HepG2 (cell line): ENCODE data around the gene TPGS1. TPM values are rescaled to one million over a fixed set of nuclear protein-coding genes. Genes with fewer than 3 reads are reported as not detected.

Source experiments
- ARNT ChIP-seq: fragments of 450-650 bp; IDR thresholded peaks from 2 replicates; pipeline ENCODE4 v1.6.1; 2017
- FOXC1 ChIP-seq: sonication (generic); formaldehyde crosslinking; IDR thresholded peaks from 2 replicates; pipeline ENCODE4 v1.8.0; 2022; ENCODE audit warnings: mild to moderate bottlenecking, missing genetic modification reagents, borderline replicate concordance
- MTA3 ChIP-seq: sonication (generic); formaldehyde crosslinking; IDR thresholded peaks from 2 replicates; pipeline ENCODE4 v1.4.0; 2020; ENCODE audit warnings: missing genetic modification reagents
- POLR2A ChIP-seq, 2 experiments: IDR thresholded peaks; 2 replicates each; pipeline ENCODE4 v1.6.1; 2011; ENCODE audit warnings: low read depth in 2 of 2, low read length in 2 of 2, mild to moderate bottlenecking in 1 of 2, moderate library complexity in 1 of 2; ENCODE audit not compliant: insufficient read depth in 1 of 2
- RNF2 ChIP-seq: fragments of 450-650 bp; conservative IDR thresholded peaks from 2 replicates; pipeline ENCODE4 v1.6.1; 2016; ENCODE audit warnings: low read depth
- SAP130 ChIP-seq: IDR thresholded peaks from 2 replicates; pipeline ENCODE4 v1.6.1; 2016; ENCODE audit warnings: low read depth
- SP4 ChIP-seq: sonication (generic); formaldehyde crosslinking; IDR thresholded peaks from 2 replicates; pipeline ENCODE4 v1.8.1; 2023; ENCODE audit warnings: mild to moderate bottlenecking, missing genetic modification reagents
- ZBTB3 ChIP-seq: sonication (generic); formaldehyde crosslinking; IDR thresholded peaks from 2 replicates; pipeline ENCODE4 v1.4.0; 2020; ENCODE audit warnings: low read depth, mild to moderate bottlenecking, moderate library complexity, missing genetic modification reagents, borderline replicate concordance
- ZKSCAN1 ChIP-seq: fragments of 150-350 bp; IDR thresholded peaks from 2 replicates; pipeline ENCODE4 v1.6.1; 2014; ENCODE audit warnings: low read length
- ZNF331 ChIP-seq: sonication (generic); formaldehyde crosslinking; IDR thresholded peaks from 2 replicates; pipeline ENCODE4 v1.4.0; 2020; ENCODE audit warnings: missing genetic modification reagents
- polyA plus RNA-seq, 8 experiments: library from polyadenylated mRNA; depleted of rRNA in 3 of 8; stranded (reverse) in 7 of 8; unstranded in 1 of 8; fragments of >200 nt; fragmentation: Illumina TruSeq in 4 of 8; extraction: Trizol in 4 of 8; gene quantifications; 2 replicates each; pipeline versions ENCODE4 v1.2.1 to v1.2.3, GENCODE V29; 2011 to 2016; ENCODE audit warnings: low read depth in 4 of 8, missing spikeins in 1 of 8, mixed read lengths in 1 of 8; ENCODE audit not compliant: insufficient read depth in 1 of 8
- total RNA-seq, 5 experiments: library from RNA; depleted of rRNA; stranded (reverse); fragments of >200 nt; fragmentation: Illumina TruSeq; extraction: Trizol; gene quantifications; 2 replicates each; pipeline ENCODE4 v1.2.3, GENCODE V29; 2016; ENCODE audit warnings: low read depth in 1 of 5
- TF ChIP-seq, protein P1 (sequence below): sonication (generic); formaldehyde crosslinking; IDR thresholded peaks from 2 replicates; pipeline ENCODE4 v1.5.1; 2020; ENCODE audit warnings: mild to moderate bottlenecking, moderate library complexity, missing genetic modification reagents
- TF ChIP-seq, protein P2 (sequence below): sonication (generic); formaldehyde crosslinking; IDR thresholded peaks from 2 replicates; pipeline ENCODE4 v1.4.0; 2020; ENCODE audit warnings: low read depth, mild to moderate bottlenecking, missing genetic modification reagents
- TF ChIP-seq, protein P3 (sequence below): sonication (generic); formaldehyde crosslinking; IDR thresholded peaks from 2 replicates; pipeline ENCODE4 v1.5.0; 2020; ENCODE audit warnings: mild to moderate bottlenecking, missing genetic modification reagents, borderline replicate concordance
- TF ChIP-seq, protein P4 (sequence below): sonication (generic); formaldehyde crosslinking; IDR thresholded peaks from 2 replicates; pipeline ENCODE4 v1.4.0; 2020; ENCODE audit warnings: missing genetic modification reagents, mild to moderate bottlenecking, borderline replicate concordance
- TF ChIP-seq, protein P5 (sequence below): sonication (generic); formaldehyde crosslinking; IDR thresholded peaks from 2 replicates; pipeline ENCODE4 v1.8.0; 2022; ENCODE audit warnings: missing genetic modification reagents, mild to moderate bottlenecking, moderate library complexity, borderline replicate concordance
- TF ChIP-seq, protein P6 (sequence below): sonication (generic); formaldehyde crosslinking; IDR thresholded peaks from 2 replicates; pipeline ENCODE4 v1.5.0; 2020; ENCODE audit warnings: mild to moderate bottlenecking, missing genetic modification reagents

The TPGS1 gene
- total and polyA plus RNA-seq, 2 of the 13 experiments (the other 11 are each of a cell fraction or from before 2014, with no cell fraction given) = 1.1 to 6.2 TPM

DNA sequence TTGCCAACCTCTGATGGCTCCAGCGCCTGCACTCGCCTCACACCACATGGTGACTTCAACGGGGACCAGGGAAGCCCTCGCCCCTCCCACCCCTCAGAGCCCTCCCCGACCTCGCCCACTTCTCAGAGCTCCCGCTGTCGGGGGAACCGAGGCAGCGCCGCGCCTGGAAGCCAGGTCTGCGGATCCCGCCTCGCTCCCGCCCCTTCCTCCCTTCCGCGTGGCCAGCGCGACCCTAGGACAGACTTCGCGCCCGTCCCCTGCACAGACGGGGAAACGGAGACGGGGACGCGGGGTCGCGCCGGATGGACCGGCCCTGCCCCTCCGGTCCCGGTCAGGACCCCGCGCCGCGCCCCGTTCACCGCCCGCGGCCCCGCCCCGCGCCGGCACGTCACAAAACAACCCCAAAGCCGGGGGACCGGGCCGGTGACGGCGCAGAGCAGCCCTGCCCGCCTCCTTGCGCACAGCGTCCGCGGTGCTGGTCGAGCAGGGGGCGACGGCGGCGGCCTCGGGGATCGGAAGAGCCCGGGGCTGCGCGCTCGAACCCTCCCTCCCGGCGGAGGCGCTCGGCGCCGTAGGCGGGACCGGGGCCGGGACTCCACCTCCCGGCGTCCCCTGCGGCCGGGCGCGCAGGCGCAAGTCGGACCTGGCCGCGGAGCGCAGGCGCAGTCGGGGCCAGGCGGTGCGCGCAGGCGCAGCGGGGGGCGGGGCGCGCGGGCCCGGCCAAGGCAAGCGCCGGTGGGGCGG, 23.9 kb downstream of the TPGS1 start (continued):
- TF ChIP-seq, protein P1, sequence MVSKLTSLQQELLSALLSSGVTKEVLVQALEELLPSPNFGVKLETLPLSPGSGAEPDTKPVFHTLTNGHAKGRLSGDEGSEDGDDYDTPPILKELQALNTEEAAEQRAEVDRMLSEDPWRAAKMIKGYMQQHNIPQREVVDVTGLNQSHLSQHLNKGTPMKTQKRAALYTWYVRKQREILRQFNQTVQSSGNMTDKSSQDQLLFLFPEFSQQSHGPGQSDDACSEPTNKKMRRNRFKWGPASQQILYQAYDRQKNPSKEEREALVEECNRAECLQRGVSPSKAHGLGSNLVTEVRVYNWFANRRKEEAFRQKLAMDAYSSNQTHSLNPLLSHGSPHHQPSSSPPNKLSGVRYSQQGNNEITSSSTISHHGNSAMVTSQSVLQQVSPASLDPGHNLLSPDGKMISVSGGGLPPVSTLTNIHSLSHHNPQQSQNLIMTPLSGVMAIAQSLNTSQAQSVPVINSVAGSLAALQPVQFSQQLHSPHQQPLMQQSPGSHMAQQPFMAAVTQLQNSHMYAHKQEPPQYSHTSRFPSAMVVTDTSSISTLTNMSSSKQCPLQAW (CRISPR knock-in tag) = peak; percentile 51; the same call in 1 of the 2 replicates
- TF ChIP-seq POLR2A (IDR thresholded peaks at IDR 0.05; ENCODE audit: insufficient read depth in 1 of 2, low read depth in 2 of 2, low read length in 2 of 2) = peak; percentile 39 to 78
- TF ChIP-seq, protein P2, sequence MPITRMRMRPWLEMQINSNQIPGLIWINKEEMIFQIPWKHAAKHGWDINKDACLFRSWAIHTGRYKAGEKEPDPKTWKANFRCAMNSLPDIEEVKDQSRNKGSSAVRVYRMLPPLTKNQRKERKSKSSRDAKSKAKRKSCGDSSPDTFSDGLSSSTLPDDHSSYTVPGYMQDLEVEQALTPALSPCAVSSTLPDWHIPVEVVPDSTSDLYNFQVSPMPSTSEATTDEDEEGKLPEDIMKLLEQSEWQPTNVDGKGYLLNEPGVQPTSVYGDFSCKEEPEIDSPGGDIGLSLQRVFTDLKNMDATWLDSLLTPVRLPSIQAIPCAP (CRISPR knock-in tag) = no peak
- TF ChIP-seq, protein P3, sequence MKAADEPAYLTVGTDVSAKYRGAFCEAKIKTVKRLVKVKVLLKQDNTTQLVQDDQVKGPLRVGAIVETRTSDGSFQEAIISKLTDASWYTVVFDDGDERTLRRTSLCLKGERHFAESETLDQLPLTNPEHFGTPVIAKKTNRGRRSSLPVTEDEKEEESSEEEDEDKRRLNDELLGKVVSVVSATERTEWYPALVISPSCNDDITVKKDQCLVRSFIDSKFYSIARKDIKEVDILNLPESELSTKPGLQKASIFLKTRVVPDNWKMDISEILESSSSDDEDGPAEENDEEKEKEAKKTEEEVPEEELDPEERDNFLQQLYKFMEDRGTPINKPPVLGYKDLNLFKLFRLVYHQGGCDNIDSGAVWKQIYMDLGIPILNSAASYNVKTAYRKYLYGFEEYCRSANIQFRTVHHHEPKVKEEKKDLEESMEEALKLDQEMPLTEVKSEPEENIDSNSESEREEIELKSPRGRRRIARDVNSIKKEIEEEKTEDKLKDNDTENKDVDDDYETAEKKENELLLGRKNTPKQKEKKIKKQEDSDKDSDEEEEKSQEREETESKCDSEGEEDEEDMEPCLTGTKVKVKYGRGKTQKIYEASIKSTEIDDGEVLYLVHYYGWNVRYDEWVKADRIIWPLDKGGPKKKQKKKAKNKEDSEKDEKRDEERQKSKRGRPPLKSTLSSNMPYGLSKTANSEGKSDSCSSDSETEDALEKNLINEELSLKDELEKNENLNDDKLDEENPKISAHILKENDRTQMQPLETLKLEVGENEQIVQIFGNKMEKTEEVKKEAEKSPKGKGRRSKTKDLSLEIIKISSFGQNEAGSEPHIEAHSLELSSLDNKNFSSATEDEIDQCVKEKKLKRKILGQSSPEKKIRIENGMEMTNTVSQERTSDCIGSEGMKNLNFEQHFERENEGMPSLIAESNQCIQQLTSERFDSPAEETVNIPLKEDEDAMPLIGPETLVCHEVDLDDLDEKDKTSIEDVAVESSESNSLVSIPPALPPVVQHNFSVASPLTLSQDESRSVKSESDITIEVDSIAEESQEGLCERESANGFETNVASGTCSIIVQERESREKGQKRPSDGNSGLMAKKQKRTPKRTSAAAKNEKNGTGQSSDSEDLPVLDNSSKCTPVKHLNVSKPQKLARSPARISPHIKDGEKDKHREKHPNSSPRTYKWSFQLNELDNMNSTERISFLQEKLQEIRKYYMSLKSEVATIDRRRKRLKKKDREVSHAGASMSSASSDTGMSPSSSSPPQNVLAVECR = no peak; the same call in 1 of the 2 replicates
- TF ChIP-seq ZNF331 (CRISPR knock-in tag) = peak; percentile 32
- no peak for TF ChIP-seq MTA3
- no peak for TF ChIP-seq ARNT
- TF ChIP-seq, protein P4, sequence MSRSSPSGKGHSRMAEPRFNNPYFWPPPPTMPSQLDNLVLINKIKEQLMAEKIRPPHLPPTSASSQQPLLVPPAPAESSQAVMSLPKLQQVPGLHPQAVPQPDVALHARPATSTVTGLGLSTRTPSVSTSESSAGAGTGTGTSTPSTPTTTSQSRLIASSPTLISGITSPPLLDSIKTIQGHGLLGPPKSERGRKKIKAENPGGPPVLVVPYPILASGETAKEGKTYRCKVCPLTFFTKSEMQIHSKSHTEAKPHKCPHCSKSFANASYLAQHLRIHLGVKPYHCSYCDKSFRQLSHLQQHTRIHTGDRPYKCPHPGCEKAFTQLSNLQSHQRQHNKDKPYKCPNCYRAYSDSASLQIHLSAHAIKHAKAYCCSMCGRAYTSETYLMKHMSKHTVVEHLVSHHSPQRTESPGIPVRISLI (CRISPR knock-in tag) = peak; percentile 62
- TF ChIP-seq FOXC1 = no peak
- TF ChIP-seq RNF2 = no peak; the same call in 1 of the 2 replicates
- peak; percentile 52 for TF ChIP-seq SP4 (CRISPR knock-in tag)
- TF ChIP-seq, protein P5, sequence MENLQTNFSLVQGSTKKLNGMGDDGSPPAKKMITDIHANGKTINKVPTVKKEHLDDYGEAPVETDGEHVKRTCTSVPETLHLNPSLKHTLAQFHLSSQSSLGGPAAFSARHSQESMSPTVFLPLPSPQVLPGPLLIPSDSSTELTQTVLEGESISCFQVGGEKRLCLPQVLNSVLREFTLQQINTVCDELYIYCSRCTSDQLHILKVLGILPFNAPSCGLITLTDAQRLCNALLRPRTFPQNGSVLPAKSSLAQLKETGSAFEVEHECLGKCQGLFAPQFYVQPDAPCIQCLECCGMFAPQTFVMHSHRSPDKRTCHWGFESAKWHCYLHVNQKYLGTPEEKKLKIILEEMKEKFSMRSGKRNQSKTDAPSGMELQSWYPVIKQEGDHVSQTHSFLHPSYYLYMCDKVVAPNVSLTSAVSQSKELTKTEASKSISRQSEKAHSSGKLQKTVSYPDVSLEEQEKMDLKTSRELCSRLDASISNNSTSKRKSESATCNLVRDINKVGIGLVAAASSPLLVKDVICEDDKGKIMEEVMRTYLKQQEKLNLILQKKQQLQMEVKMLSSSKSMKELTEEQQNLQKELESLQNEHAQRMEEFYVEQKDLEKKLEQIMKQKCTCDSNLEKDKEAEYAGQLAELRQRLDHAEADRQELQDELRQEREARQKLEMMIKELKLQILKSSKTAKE (CRISPR knock-in tag) = peak; percentile 36
- peak; percentile 77 for TF ChIP-seq SAP130 (CRISPR knock-in tag)
- no peak for TF ChIP-seq ZKSCAN1
- TF ChIP-seq, protein P6, sequence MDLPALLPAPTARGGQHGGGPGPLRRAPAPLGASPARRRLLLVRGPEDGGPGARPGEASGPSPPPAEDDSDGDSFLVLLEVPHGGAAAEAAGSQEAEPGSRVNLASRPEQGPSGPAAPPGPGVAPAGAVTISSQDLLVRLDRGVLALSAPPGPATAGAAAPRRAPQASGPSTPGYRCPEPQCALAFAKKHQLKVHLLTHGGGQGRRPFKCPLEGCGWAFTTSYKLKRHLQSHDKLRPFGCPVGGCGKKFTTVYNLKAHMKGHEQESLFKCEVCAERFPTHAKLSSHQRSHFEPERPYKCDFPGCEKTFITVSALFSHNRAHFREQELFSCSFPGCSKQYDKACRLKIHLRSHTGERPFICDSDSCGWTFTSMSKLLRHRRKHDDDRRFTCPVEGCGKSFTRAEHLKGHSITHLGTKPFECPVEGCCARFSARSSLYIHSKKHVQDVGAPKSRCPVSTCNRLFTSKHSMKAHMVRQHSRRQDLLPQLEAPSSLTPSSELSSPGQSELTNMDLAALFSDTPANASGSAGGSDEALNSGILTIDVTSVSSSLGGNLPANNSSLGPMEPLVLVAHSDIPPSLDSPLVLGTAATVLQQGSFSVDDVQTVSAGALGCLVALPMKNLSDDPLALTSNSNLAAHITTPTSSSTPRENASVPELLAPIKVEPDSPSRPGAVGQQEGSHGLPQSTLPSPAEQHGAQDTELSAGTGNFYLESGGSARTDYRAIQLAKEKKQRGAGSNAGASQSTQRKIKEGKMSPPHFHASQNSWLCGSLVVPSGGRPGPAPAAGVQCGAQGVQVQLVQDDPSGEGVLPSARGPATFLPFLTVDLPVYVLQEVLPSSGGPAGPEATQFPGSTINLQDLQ (CRISPR knock-in tag) = no peak
- TF ChIP-seq ZBTB3 (CRISPR knock-in tag) = no peak
